Suprapubic skin (tissue), 4 donors: ENCODE data around the gene FAM171A2.
A peak's percentile ranks its signal among the peaks of the same experiment; 100 is the strongest.

Experiments used
- CTCF ChIP-seq, 2 donors: fragments of 200-600 bp in 1 of 2; fragments of 450-650 bp in 1 of 2; sonication (generic) in 1 of 2; IDR thresholded peaks; one replicate each; pipeline ENCODE4 v1.5.1; 2016 to 2019; ENCODE audit warnings: antibody characterized with exemption in 2 of 2, mild to moderate bottlenecking in 1 of 2, moderate library complexity in 1 of 2
- EP300 ChIP-seq: sonication (generic); formaldehyde crosslinking; IDR thresholded peaks from one replicate; pipeline ENCODE4 v1.6.1; 2017; ENCODE audit warnings: antibody characterized with exemption
- POLR2A ChIP-seq, 2 donors: fragments of 450-650 bp; IDR thresholded peaks; one replicate each; pipeline ENCODE4 v1.6.1; 2017; ENCODE audit warnings: antibody characterized with exemption in 2 of 2, mild to moderate bottlenecking in 2 of 2, moderate library complexity in 2 of 2
- POLR2AphosphoS5 ChIP-seq, 3 donors: sonication (generic); formaldehyde crosslinking; IDR thresholded peaks; one replicate each; pipeline ENCODE4 v1.6.1; 2017; ENCODE audit warnings: antibody characterized with exemption in 3 of 3

GRCh38 chr17:44376124-44376523, 12.5 kb upstream of the FAM171A2 start:
- peak in 1 of 2 donors; percentile 19 for TF ChIP-seq CTCF (IDR thresholded peaks at IDR 0.05)
- no peak for TF ChIP-seq POLR2A (IDR thresholded peaks at IDR 0.05)
- TF ChIP-seq POLR2AphosphoS5 (IDR thresholded peaks at IDR 0.05) = no peak
- TF ChIP-seq EP300 = no peak
